Body of pancreas (tissue), 4 donors: ENCODE measurements around the gene KRT76. TPM values are rescaled to one million over a fixed set of nuclear protein-coding genes. Genes with fewer than 3 reads are reported as not detected.

Experiments used
- ATAC-seq: fragments of 150-250 bp; one replicate; pipeline ENCODE4 v1.9.1; 2016
- DNase-seq, 4 donors: peaks; one replicate each; pipeline ENCODE4 v3.0.0-alpha.2; 2019
- H3K27ac ChIP-seq, 4 donors: fragments of 200-600 bp; sonication (generic); 1 replicate in 3 of 4; 2 replicates in 1 of 4; pipeline versions ENCODE4 v1.5.1 to v1.6.1; 2016 to 2019; ENCODE audit warnings: mild to moderate bottlenecking in 1 of 4, mixed read lengths in 1 of 4, moderate library complexity in 1 of 4
- H3K27me3 ChIP-seq, 2 donors: fragments of 200-600 bp; sonication (generic); one replicate each; pipeline ENCODE4 v1.6.0; 2016; ENCODE audit warnings: mild to moderate bottlenecking in 1 of 2
- H3K36me3 ChIP-seq, 2 donors: fragments of 200-600 bp; sonication (generic); replicated peaks in 1 of 2; 2 replicates each; pipeline ENCODE4 v1.5.1; 2016; ENCODE audit warnings: low read depth in 2 of 2; ENCODE audit not compliant: insufficient read depth in 1 of 2
- H3K4me1 ChIP-seq: fragments of 200-600 bp; sonication (generic); one replicate; pipeline ENCODE4 v1.6.0; 2016
- H3K4me3 ChIP-seq, 2 donors: fragments of 200-600 bp; sonication (generic); 1 replicate in 1 of 2; 2 replicates in 1 of 2; pipeline ENCODE4 v1.5.1; 2016 to 2019
- H3K9me3 ChIP-seq, 3 donors: fragments of 200-600 bp; sonication (generic); 1 replicate in 2 of 3; 2 replicates in 1 of 3; pipeline ENCODE4 v1.5.1; 2016
- CTCF ChIP-seq, 7 experiments: fragments of 450-650 bp in 4 of 7; fragments of 200-600 bp in 3 of 7; sonication (generic) in 3 of 7; IDR thresholded peaks; one replicate each; pipeline ENCODE4 v1.5.1; 2016 to 2019; ENCODE audit warnings: antibody characterized with exemption in 7 of 7
- POLR2A ChIP-seq, 3 donors: fragments of 450-650 bp; IDR thresholded peaks; one replicate each; pipeline ENCODE4 v1.6.1; 2016; ENCODE audit warnings: antibody characterized with exemption in 3 of 3, mild to moderate bottlenecking in 2 of 3
- WGBS, 2 donors: methylation state at CpG; one replicate each; pipeline ENCODE4 v1.1.5; 2017; 5-methylcytosine and 5-hydroxymethylcytosine counted together
- intact Hi-C: fragments of 100-400 bp; cut with DNase I; formaldehyde crosslinking; loops from one replicate; pipeline ENCODE4 v1.15.1; 2023
- small RNA-seq: library from RNA; depleted of rRNA; stranded (forward); fragments of <200 nt; gene quantifications from one replicate; pipeline ENCODE3, GENCODE V24; 2016
- total RNA-seq, 2 donors: library from RNA; depleted of rRNA; stranded (reverse); fragments of >200 nt; gene quantifications; one replicate each; pipeline ENCODE4 v1.1.0, GENCODE V29; 2016

The KRT76 gene
- total RNA-seq, 2 donors from 2014 or later: not detected

DNA sequence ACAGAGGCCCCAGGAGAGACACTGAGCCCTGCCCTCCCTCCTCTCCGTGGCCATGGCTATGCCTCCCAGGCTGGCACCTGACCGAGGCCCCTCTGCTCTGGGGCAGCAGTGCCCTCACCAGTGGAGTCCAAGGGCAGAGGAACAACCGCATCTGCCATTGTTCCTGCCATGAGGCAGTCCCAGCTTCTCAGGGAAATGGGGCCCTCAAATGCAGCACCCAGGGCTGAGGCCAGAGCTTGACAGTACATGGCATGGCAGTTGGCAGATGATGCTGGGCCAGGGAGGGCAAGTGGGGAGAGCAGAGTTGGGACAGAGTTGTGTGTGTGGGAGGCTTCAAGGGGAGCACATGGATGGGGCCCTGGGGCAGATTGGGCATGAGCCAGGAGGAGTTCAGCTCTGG, 52.8 kb downstream of the KRT76 start:
- ATAC-seq (no peak), DNase-seq (no peak)
- TF ChIP-seq POLR2A (IDR thresholded peaks at IDR 0.05) (no peak), CTCF (IDR thresholded peaks at IDR 0.05) (no peak)
- no peaks in the 10 kb centered on the region for H3K27me3 ChIP-seq
- 75% methylated on average over 3 of the region's 3 CpGs; no CpG with 5 or more reads in 1 of the 2 donors for WGBS, 2 donors
- no peaks in the 10 kb centered on the region for H3K4me1 ChIP-seq
- H3K36me3 ChIP-seq: no peaks in the 10 kb centered on the region
- H3K27ac ChIP-seq: no peak overlapping the region
- intact Hi-C loops: no loop called here
- H3K4me3 ChIP-seq: no peak overlapping the region
- H3K9me3 ChIP-seq: no peaks in the 10 kb centered on the region

- Histone ChIP-seq H3K36me3 (no peaks in the 10 kb centered on the region), H3K4me3 (no peak overlapping the region), H3K9me3 (no peaks in the 10 kb centered on the region), H3K27me3 (no peaks in the 10 kb centered on the region), H3K27ac (no peak overlapping the region), H3K4me1 (no peaks in the 10 kb centered on the region)
- TF ChIP-seq CTCF (IDR thresholded peaks at IDR 0.05): no peak
- no peak for TF ChIP-seq POLR2A (IDR thresholded peaks at IDR 0.05)
- DNase-seq: no peak
- ATAC-seq: no peak
- 51 to 60% methylated on average over 2 of the region's 2 CpGs for WGBS, 2 donors
- intact Hi-C loops: no loop called here
Observed at GRCh38 chr12:52722680-52723079, 54.5 kb downstream of the KRT76 start.

DNA sequence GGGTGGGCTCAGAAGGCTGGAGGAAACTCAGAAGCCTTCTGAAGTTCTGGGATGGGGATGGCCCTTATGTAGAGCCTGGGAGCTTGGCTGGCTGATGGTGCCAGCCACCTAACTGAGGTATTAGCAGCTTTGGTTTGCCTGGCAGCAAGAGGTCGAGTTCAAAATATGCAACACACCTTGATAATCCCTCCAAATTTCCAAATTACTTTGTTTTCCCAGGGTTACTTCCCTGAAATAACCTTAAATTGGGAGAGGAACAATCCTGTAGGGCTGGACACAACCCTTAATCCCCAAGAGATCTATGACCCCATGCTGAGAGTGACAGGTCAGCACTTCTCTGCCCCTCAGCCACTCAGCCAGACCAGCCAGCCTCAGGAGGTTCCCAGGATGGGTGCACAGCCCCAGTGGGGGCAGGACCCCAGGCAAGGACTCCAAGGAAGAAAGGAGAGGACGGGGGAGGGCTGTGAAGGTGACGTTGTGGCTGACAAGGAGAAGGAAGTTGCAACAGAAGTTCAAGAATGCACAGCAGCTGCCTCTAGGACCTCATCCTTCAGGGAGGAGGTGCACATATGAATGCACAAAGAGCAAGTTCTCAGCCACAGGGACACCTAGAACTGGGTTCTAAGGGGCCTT, 55.2 kb downstream of the KRT76 start:
- ATAC-seq (no peak), DNase-seq (no peak)
- Histone ChIP-seq H3K27ac (no peak overlapping the region), H3K4me1 (no peaks in the 10 kb centered on the region), H3K9me3 (no peaks in the 10 kb centered on the region), H3K27me3 (no peaks in the 10 kb centered on the region), H3K36me3 (no peaks in the 10 kb centered on the region), H3K4me3 (no peak overlapping the region)
- intact Hi-C loops: no loop called here
- 24 to 55% methylated on average over 3 of the region's 3 CpGs for WGBS, 2 donors
- TF ChIP-seq CTCF (IDR thresholded peaks at IDR 0.05) (no peak), POLR2A (IDR thresholded peaks at IDR 0.05) (no peak)

- Histone ChIP-seq H3K4me3 (no peak overlapping the region), H3K4me1 (no peaks in the 10 kb centered on the region), H3K27ac (no peak overlapping the region), H3K36me3 (no peaks in the 10 kb centered on the region), H3K27me3 (peaks cover 0 to 4% of the 10 kb centered on the region in 2 donors), H3K9me3 (no peaks in the 10 kb centered on the region)
- WGBS, 2 donors: 65 to 70% methylated on average over 6 to 8 of the region's 8 CpGs
- DNase-seq: no peak
- TF ChIP-seq POLR2A (IDR thresholded peaks at IDR 0.05) (no peak), CTCF (IDR thresholded peaks at IDR 0.05) (no peak)
- no peak for ATAC-seq
- intact Hi-C loops: no loop called here
Observed at GRCh38 chr12:52720365-52720886, 56.7 kb downstream of the KRT76 start.

Small RNA genes within 50 kb of the gene (small RNA-seq; reads per million reads assigned to genes)
- not detected for gene AC107016.2

Other genes starting within 250 kb of the KRT76 start
- not detected for gene KRT71, start 224.2 kb downstream of the KRT76 start, total RNA-seq
- not detected for gene KRT74, start 203.5 kb downstream of the KRT76 start, total RNA-seq
- not detected for gene KRT72, start 175.9 kb downstream of the KRT76 start, total RNA-seq
- 1 to 10 TPM in 1 of 2 donors, not detected in 1; 1.3 TPM for gene KRT73, start 158.8 kb downstream of the KRT76 start, total RNA-seq
- not detected for gene KRT2, start 125.1 kb downstream of the KRT76 start, total RNA-seq
- not detected for gene KRT1, start 96.9 kb downstream of the KRT76 start, total RNA-seq
- gene KRT77, start 73.8 kb downstream of the KRT76 start, total RNA-seq: not detected
- gene KRT3, start 18.8 kb upstream of the KRT76 start, total RNA-seq: not detected
- under 1 TPM in 1 of 2 donors, not detected in 1; 0.52 TPM for gene KRT4, start 36.8 kb upstream of the KRT76 start, total RNA-seq
- gene KRT79, start 57.0 kb upstream of the KRT76 start, total RNA-seq: not detected
- gene KRT78, start 71.6 kb upstream of the KRT76 start, total RNA-seq: not detected
- 100 to 1,000 TPM; 394 to 455 TPM for gene KRT8, start 127.7 kb upstream of the KRT76 start, total RNA-seq
- 100 to 1,000 TPM; 542 to 573 TPM for gene KRT18, start 171.8 kb upstream of the KRT76 start, total RNA-seq
- gene EIF4B, start 229.1 kb upstream of the KRT76 start, total RNA-seq: 100 to 1,000 TPM; 326 to 389 TPM